Measurements from ENCODE around the gene PSAPL1.

DNA sequence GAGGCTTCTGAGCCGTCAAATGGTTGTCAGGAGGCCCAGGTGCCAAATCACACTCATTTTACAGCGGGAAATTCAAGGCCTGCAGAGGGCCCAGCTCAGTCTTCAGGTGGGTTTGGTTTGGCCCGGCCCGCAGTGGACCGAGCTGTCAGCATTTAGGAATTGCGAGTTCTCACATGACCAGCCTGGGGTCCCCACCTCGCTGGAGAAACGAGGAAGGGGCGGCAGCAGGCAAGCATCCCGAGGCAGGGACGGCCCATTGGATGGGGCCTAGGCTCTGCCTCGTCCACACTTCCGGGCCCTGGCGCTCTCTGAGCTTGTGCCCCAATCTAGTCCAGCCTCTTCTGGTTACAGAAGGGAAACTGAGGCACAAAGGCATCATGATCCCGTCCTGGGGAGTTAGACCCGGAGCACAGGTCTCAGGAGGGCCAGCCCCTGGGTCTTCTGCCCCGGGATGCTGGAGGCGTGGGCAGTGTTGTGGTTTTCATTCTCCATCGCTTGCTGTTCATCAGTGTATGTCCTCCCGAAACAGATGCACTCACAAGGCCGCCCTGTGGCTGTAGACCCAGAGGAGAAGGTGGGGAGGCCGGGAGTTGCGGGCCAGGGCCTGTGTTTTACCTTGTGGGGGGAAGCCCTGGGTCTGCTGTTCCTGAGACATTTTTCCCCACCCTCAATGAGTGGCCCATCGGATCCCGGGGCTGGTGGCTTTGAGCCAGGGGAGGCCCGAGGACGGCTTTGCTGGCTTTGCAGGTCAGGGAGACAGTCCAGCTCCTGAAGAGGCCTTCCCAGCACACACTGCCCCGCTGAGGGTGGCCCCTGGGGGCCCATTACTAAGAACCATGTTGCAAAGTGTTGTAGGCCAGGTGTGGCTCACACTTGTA lies 8.9 kb downstream of the PSAPL1 start:
- TF ChIP-seq, protein P1, sequence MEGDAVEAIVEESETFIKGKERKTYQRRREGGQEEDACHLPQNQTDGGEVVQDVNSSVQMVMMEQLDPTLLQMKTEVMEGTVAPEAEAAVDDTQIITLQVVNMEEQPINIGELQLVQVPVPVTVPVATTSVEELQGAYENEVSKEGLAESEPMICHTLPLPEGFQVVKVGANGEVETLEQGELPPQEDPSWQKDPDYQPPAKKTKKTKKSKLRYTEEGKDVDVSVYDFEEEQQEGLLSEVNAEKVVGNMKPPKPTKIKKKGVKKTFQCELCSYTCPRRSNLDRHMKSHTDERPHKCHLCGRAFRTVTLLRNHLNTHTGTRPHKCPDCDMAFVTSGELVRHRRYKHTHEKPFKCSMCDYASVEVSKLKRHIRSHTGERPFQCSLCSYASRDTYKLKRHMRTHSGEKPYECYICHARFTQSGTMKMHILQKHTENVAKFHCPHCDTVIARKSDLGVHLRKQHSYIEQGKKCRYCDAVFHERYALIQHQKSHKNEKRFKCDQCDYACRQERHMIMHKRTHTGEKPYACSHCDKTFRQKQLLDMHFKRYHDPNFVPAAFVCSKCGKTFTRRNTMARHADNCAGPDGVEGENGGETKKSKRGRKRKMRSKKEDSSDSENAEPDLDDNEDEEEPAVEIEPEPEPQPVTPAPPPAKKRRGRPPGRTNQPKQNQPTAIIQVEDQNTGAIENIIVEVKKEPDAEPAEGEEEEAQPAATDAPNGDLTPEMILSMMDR (IDR thresholded peaks at IDR 0.05; ENCODE audit: control extremely low read depth in 1 of 3, insufficient read depth in 1 of 3, low read depth in 1 of 3, low read length in 3 of 3), result no peak
- TF ChIP-seq, protein P2, sequence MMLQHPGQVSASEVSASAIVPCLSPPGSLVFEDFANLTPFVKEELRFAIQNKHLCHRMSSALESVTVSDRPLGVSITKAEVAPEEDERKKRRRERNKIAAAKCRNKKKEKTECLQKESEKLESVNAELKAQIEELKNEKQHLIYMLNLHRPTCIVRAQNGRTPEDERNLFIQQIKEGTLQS (IDR thresholded peaks at IDR 0.05; ENCODE audit: insufficient read depth, low read depth, low read length), result no peak
- no peak for TF ChIP-seq JUND (IDR thresholded peaks at IDR 0.05; ENCODE audit: low read length)
- TF ChIP-seq EP300 (IDR thresholded peaks at IDR 0.05; ENCODE audit: borderline replicate concordance in 1 of 2, low read depth in 2 of 2, low read length in 2 of 2), result no peak
- TF ChIP-seq JUN (IDR thresholded peaks at IDR 0.05; ENCODE audit: low read depth, low read length), result no peak
- no peak for TF ChIP-seq NRF1 (IDR thresholded peaks at IDR 0.05; ENCODE audit: low read depth, low read length)
- TF ChIP-seq, protein P3, sequence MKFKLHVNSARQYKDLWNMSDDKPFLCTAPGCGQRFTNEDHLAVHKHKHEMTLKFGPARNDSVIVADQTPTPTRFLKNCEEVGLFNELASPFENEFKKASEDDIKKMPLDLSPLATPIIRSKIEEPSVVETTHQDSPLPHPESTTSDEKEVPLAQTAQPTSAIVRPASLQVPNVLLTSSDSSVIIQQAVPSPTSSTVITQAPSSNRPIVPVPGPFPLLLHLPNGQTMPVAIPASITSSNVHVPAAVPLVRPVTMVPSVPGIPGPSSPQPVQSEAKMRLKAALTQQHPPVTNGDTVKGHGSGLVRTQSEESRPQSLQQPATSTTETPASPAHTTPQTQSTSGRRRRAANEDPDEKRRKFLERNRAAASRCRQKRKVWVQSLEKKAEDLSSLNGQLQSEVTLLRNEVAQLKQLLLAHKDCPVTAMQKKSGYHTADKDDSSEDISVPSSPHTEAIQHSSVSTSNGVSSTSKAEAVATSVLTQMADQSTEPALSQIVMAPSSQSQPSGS (IDR thresholded peaks at IDR 0.05; ENCODE audit: low read length), result no peak
- no peak for TF ChIP-seq TAF1 (IDR thresholded peaks at IDR 0.05; ENCODE audit: low read depth, low read length)
- TF ChIP-seq SIRT6 (IDR thresholded peaks at IDR 0.05; ENCODE audit: low read length), result no peak
- TF ChIP-seq SP1 (IDR thresholded peaks at IDR 0.05; ENCODE audit: low read depth, low read length), result no peak
- TF ChIP-seq SIN3A (conservative IDR thresholded peaks at IDR 0.05 in 1 of 2, IDR thresholded peaks at IDR 0.05 in 1 of 2; ENCODE audit: low read depth in 1 of 2, low read length in 2 of 2), result no peak
- TF ChIP-seq CTBP2 (IDR thresholded peaks at IDR 0.05; ENCODE audit: borderline replicate concordance, insufficient read depth, insufficient read length, low read length), result no peak
- no peak for TF ChIP-seq RBBP5 (IDR thresholded peaks at IDR 0.05; ENCODE audit: borderline replicate concordance, low read depth, low read length)
- no peak for TF ChIP-seq EZH2 (IDR thresholded peaks at IDR 0.05; ENCODE audit: low read depth, low read length, severe bottlenecking)

Data from H1 (cell line).